A673 (cell line): ENCODE measurements around the gene MOCS1. TPM values are rescaled to one million over a fixed set of nuclear protein-coding genes. Genes with fewer than 3 reads are reported as not detected.

Source experiments
- BruUV-seq: library from RNA; stranded (reverse); fragments of 400-500 nt; replicated peaks from 2 replicates; lab custom pipeline; 2021; lab: Mats Ljungman, UMichigan
- CTCF ChIA-PET: fragments of 300-600 bp; sonication (Branson Sonifier 250); formaldehyde crosslinking; loops from one replicate; lab custom pipeline; 2022; ENCODE audit warnings: antibody characterized with exemption; lab: Charles Lee
- POLR2A ChIA-PET: fragments of 300-600 bp; sonication (Branson Sonifier 250); formaldehyde crosslinking; loops from one replicate; lab custom pipeline; 2022; ENCODE audit warnings: antibody characterized with exemption; ENCODE audit not compliant: low non-redundant PET; lab: Charles Lee
- DNase-seq: peaks from one replicate; pipeline ENCODE4 v3.0.0-alpha.2; 2015; ENCODE audit warnings: low spot score
- H3K27ac ChIP-seq: fragments of 200-600 bp; sonication (generic); 2 replicates; pipeline ENCODE4 v1.5.1; 2016; ENCODE audit warnings: mixed run types, low read depth, mild to moderate bottlenecking, mixed read lengths, antibody characterized with exemption, low read length; ENCODE audit not compliant: poor library complexity, severe bottlenecking
- H3K27me3 ChIP-seq: fragments of 200-600 bp; sonication (generic); replicated peaks from 2 replicates; pipeline ENCODE4 v1.6.1; 2017; ENCODE audit warnings: mixed run types, low read depth, mild to moderate bottlenecking, mixed read lengths, antibody characterized with exemption, low read length; ENCODE audit not compliant: insufficient read depth, poor library complexity
- H3K36me3 ChIP-seq: fragments of 200-600 bp; sonication (generic); 2 replicates; pipeline ENCODE4 v1.6.1; 2016; ENCODE audit warnings: mixed run types, mild to moderate bottlenecking, mixed read lengths, antibody characterized with exemption, low read length; ENCODE audit not compliant: insufficient read depth, poor library complexity, severe bottlenecking
- H3K4me1 ChIP-seq: fragments of 200-600 bp; sonication (generic); 2 replicates; pipeline ENCODE4 v1.6.1; 2017; ENCODE audit warnings: mixed run types, mild to moderate bottlenecking, mixed read lengths, antibody characterized with exemption, low read length; ENCODE audit not compliant: insufficient read depth, poor library complexity, severe bottlenecking
- H3K4me3 ChIP-seq: fragments of 200-600 bp; sonication (generic); 2 replicates; pipeline ENCODE4 v1.5.1; 2016; ENCODE audit warnings: low read depth, mixed run types, mild to moderate bottlenecking, mixed read lengths, low read length; ENCODE audit not compliant: poor library complexity, severe bottlenecking
- H3K9me3 ChIP-seq: fragments of 200-600 bp; sonication (generic); 2 replicates; pipeline ENCODE4 v1.6.1; 2016; ENCODE audit warnings: mixed run types, low read depth, mild to moderate bottlenecking, mixed read lengths, antibody characterized with exemption, low read length; ENCODE audit not compliant: poor library complexity, severe bottlenecking
- EZH2 ChIP-seq: fragments of 200-600 bp; sonication (generic); IDR thresholded peaks from 2 replicates; pipeline ENCODE4 v1.6.1; 2017; ENCODE audit warnings: borderline replicate concordance, low read depth, mild to moderate bottlenecking, mixed read lengths, antibody characterized with exemption, low read length; ENCODE audit not compliant: poor library complexity, severe bottlenecking
- intact Hi-C: fragments of 100-400 bp; cut with micrococcal nuclease; formaldehyde crosslinking; loops from one replicate; pipeline ENCODE4 v1.10.0; 2022; ENCODE audit not compliant: unreplicated experiment
- total RNA-seq: library from RNA; stranded (reverse); gene quantifications from 2 replicates; pipeline ENCODE4 v1.2.3, GENCODE V29; 2021
- TF ChIP-seq, protein P1 (sequence below): fragments of 300-800, 200-600 bp; sonication (generic); conservative IDR thresholded peaks from 2 replicates; pipeline ENCODE4 v1.5.1; 2017; ENCODE audit warnings: low read depth, mild to moderate bottlenecking, antibody characterized with exemption, low read length, moderate library complexity, mixed read lengths

The MOCS1 gene
- total RNA-seq, 1 experiment from 2014 or later: 2.5 TPM

DNA sequence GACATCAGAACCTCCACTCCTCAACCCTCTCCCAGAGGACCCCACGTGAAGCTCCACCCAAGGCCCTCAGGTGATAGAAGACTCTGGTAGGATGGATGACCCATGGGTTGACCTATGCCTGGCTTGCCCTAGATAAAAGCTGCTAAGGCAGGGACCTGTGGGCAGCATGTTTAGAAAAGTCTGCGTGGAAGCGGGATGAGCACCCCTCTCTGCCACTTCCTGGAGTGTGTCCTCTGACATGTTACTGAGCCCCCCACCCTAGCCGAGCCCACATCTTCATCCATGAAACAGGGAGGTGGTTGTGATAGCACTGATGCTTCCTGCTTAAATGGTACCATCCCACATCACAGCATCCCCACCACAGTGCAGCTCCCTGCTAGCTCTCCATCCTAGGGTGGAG lies 21.8 kb downstream of the MOCS1 start:
- Histone ChIP-seq H3K4me1 (no peaks in the 10 kb centered on the region), H3K27ac (no peak overlapping the region), H3K9me3 (no peaks in the 10 kb centered on the region), H3K4me3 (no peak overlapping the region), H3K27me3 (no peaks in the 10 kb centered on the region), H3K36me3 (no peaks in the 10 kb centered on the region)
- intact Hi-C loops: no loop called here
- ChIA-PET CTCF (no interaction called here), POLR2A (no interaction called here)
- no peak for DNase-seq
- BruUV-seq: no TSS peak
- TF ChIP-seq EZH2: no peak
- TF ChIP-seq, protein P1, sequence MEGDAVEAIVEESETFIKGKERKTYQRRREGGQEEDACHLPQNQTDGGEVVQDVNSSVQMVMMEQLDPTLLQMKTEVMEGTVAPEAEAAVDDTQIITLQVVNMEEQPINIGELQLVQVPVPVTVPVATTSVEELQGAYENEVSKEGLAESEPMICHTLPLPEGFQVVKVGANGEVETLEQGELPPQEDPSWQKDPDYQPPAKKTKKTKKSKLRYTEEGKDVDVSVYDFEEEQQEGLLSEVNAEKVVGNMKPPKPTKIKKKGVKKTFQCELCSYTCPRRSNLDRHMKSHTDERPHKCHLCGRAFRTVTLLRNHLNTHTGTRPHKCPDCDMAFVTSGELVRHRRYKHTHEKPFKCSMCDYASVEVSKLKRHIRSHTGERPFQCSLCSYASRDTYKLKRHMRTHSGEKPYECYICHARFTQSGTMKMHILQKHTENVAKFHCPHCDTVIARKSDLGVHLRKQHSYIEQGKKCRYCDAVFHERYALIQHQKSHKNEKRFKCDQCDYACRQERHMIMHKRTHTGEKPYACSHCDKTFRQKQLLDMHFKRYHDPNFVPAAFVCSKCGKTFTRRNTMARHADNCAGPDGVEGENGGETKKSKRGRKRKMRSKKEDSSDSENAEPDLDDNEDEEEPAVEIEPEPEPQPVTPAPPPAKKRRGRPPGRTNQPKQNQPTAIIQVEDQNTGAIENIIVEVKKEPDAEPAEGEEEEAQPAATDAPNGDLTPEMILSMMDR: no peak

DNA sequence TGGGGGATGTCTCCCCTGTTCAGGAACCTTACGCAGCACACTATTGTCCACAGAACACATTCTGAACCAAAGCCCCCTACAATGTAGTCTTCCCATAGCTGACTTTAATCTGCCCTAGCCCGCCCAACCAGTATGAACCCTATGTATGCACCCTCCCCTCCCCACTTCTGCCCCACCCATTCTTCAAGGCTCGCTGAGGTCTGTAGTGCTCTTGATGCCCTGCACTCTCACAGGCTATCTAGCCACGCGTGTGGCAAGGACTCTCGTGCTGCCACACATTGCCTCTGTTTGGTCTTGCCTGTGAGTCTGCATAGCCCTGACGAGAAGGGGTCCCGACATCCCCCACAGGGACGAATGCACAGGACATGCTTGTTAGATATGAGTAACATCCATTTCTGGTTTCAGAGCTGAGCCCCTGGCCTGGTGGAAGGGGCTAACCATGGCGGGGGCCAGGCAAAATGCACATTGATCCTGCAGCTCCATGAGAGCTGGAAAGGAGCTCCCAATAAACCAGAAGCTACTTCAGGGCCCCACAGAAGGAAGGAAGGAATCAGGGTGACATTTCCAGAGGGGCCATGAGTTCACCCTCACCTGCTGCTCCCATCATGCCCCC lies 22.6 kb downstream of the MOCS1 start:
- ChIA-PET POLR2A (no interaction called here), CTCF (no interaction called here)
- Histone ChIP-seq H3K9me3 (no peaks in the 10 kb centered on the region), H3K27me3 (no peaks in the 10 kb centered on the region), H3K4me1 (no peaks in the 10 kb centered on the region), H3K36me3 (no peaks in the 10 kb centered on the region), H3K4me3 (no peak overlapping the region), H3K27ac (no peak overlapping the region)
- DNase-seq: no peak
- no TSS peak for BruUV-seq
- intact Hi-C loops: no loop called here
- no peak for TF ChIP-seq EZH2
- TF ChIP-seq, protein P1: no peak

GRCh38 chr6:39910744-39911143 lies 23.5 kb downstream of the MOCS1 start:
- POLR2A ChIA-PET: no interaction called here
- no peak for TF ChIP-seq EZH2
- TF ChIP-seq, protein P1: no peak
- BruUV-seq: no TSS peak
- no peaks in the 10 kb centered on the region for H3K36me3 ChIP-seq
- no peak for DNase-seq
- H3K9me3 ChIP-seq: no peaks in the 10 kb centered on the region
- H3K27ac ChIP-seq: no peak overlapping the region
- CTCF ChIA-PET: no interaction called here
- no peaks in the 10 kb centered on the region for H3K27me3 ChIP-seq
- intact Hi-C loops: no loop called here
- H3K4me3 ChIP-seq: no peak overlapping the region
- no peaks in the 10 kb centered on the region for H3K4me1 ChIP-seq
